DOHH2 (cell line): ENCODE measurements around the gene PHYH.

Experiments used
- EZH2phosphoT487 ChIP-seq: fragments of 200-600 bp; sonication (generic); IDR thresholded peaks from 2 replicates; pipeline ENCODE4 v1.6.1; 2017; ENCODE audit warnings: borderline replicate concordance, mild to moderate bottlenecking, antibody characterized with exemption, low read length, moderate library complexity, mixed read lengths
- TF ChIP-seq, protein P1 (sequence below): fragments of 200-600 bp; sonication (generic); IDR thresholded peaks from one replicate; pipeline ENCODE4 v1.5.1; 2014; ENCODE audit warnings: antibody characterized with exemption, mild to moderate bottlenecking, low read depth, low read length; ENCODE audit not compliant: poor library complexity, severe bottlenecking

DNA sequence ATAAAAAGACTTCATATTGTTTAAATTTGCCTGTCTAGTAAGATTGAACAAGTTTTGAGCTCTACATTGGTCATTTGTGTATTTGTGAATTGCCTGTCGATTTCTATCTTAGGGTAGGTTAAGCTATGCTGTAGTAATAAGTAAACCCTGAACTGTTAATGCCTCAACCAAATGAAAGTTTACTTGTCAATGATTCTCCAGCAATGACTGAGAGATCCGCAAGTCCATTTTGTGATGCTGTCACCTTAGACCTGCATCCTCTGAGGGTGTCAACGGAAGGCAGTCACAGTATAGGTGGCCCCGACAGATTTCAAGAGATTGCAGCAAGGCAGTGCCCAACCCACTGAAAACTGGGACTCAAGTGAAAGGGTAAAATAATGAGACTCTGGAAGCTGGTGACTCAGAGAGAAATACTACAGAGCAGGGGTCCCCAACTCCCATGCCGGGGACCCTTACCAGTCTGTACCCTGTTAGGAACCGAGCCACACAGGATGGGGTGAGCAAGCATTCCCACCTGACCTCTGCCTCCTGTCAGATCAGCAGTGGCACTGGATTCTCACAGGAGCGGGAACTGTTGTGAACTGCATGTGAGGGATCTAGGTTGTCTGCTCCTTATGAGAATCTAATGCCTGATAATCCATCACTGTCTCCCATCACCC lies 10.8 kb upstream of the PHYH start:
- TF ChIP-seq, protein P1, sequence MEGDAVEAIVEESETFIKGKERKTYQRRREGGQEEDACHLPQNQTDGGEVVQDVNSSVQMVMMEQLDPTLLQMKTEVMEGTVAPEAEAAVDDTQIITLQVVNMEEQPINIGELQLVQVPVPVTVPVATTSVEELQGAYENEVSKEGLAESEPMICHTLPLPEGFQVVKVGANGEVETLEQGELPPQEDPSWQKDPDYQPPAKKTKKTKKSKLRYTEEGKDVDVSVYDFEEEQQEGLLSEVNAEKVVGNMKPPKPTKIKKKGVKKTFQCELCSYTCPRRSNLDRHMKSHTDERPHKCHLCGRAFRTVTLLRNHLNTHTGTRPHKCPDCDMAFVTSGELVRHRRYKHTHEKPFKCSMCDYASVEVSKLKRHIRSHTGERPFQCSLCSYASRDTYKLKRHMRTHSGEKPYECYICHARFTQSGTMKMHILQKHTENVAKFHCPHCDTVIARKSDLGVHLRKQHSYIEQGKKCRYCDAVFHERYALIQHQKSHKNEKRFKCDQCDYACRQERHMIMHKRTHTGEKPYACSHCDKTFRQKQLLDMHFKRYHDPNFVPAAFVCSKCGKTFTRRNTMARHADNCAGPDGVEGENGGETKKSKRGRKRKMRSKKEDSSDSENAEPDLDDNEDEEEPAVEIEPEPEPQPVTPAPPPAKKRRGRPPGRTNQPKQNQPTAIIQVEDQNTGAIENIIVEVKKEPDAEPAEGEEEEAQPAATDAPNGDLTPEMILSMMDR, result no peak
- TF ChIP-seq EZH2phosphoT487, result no peak
